GM19239 (cell line): ENCODE results near the gene UBE2L6.

Experiments used
- DNase-seq: peaks from one replicate; pipeline ENCODE4 v3.0.0; 2011; ENCODE audit warnings: low spot score; ENCODE audit not compliant: insufficient read length
- FAIRE-seq: peaks from 2 replicates; lab custom pipeline; 2011; peaks lifted over from hg19 to GRCh38; lab: Jason Lieb, UNC

The UBE2L6 gene

GRCh38 chr11:57502870-57503269 is 64.6 kb downstream of the UBE2L6 start:
- FAIRE-seq: no peak
- DNase-seq: no peak

- DNase-seq: no peak
- no peak for FAIRE-seq
Measured at GRCh38 chr11:57502376-57502775, 65.1 kb downstream of the UBE2L6 start.

GRCh38 chr11:57501953-57502352 is 65.5 kb downstream of the UBE2L6 start:
- FAIRE-seq: no peak
- no peak for DNase-seq
